ENCODE results near the gene CDC42BPB.

GRCh38 chr14:102962111-102962627 lies 95.2 kb downstream of the CDC42BPB start:
- TF ChIP-seq CTCF (IDR thresholded peaks at IDR 0.05) (no peak), POLR2A (IDR thresholded peaks at IDR 0.05) (no peak)
